Neuronal stem cell (in vitro differentiated cells): ENCODE results near the gene SHC3.

Experiments used
- DNase-seq: peaks from one replicate; pipeline ENCODE4 v3.0.0-alpha.2; 2013; ENCODE audit warnings: low spot score
- H2AFZ ChIP-seq: one replicate; pipeline ENCODE4 v1.6.1; 2013; ENCODE audit warnings: mild to moderate bottlenecking, low read length, inconsistent platforms
- H2AK5ac ChIP-seq: 2 replicates; pipeline ENCODE4 v1.6.1; 2013; ENCODE audit warnings: low read depth, mild to moderate bottlenecking, inconsistent platforms, low read length, moderate library complexity, mixed read lengths
- H2BK120ac ChIP-seq: 2 replicates; pipeline ENCODE4 v1.6.1; 2013; ENCODE audit warnings: low read depth, mild to moderate bottlenecking, inconsistent platforms, low read length, moderate library complexity, mixed read lengths
- H2BK12ac ChIP-seq: one replicate; pipeline ENCODE4 v1.6.1; 2013; ENCODE audit warnings: low read length, inconsistent platforms
- H2BK15ac ChIP-seq: 2 replicates; pipeline ENCODE4 v1.6.1; 2013; ENCODE audit warnings: mild to moderate bottlenecking, low read length, inconsistent platforms, mixed read lengths
- H2BK5ac ChIP-seq: one replicate; pipeline ENCODE4 v1.6.1; 2013; ENCODE audit warnings: inconsistent platforms, mild to moderate bottlenecking, low read length, moderate library complexity
- H3K14ac ChIP-seq: one replicate; pipeline ENCODE4 v1.6.1; 2013; ENCODE audit warnings: low read length, inconsistent platforms
- H3K18ac ChIP-seq: 2 replicates; pipeline ENCODE4 v1.6.1; 2013; ENCODE audit warnings: low read length, inconsistent platforms
- H3K23ac ChIP-seq: 2 replicates; pipeline ENCODE4 v1.6.1; 2013; ENCODE audit warnings: low read depth, mild to moderate bottlenecking, mixed read lengths, low read length, inconsistent platforms; ENCODE audit not compliant: poor library complexity
- H3K27ac ChIP-seq: replicated peaks from 3 replicates; pipeline ENCODE4 v1.5.1; 2013; ENCODE audit warnings: low read length, inconsistent platforms
- H3K27me3 ChIP-seq, 3 experiments: 2 replicates each; pipeline ENCODE4 v1.6.1; 2013; ENCODE audit warnings: low read length in 3 of 3, mild to moderate bottlenecking in 2 of 3, inconsistent platforms in 1 of 3, low read depth in 1 of 3, mixed read lengths in 1 of 3, moderate library complexity in 1 of 3; ENCODE audit not compliant: control insufficient read depth in 3 of 3, insufficient read depth in 3 of 3
- H3K36me3 ChIP-seq, 2 donors: replicated peaks in 1 of 2; 2 replicates each; pipeline ENCODE4 v1.6.1; 2013; ENCODE audit warnings: low read length in 2 of 2; ENCODE audit not compliant: control insufficient read depth in 2 of 2, insufficient read depth in 2 of 2
- H3K4ac ChIP-seq: 2 replicates; pipeline ENCODE4 v1.6.1; 2013; ENCODE audit warnings: inconsistent platforms, mild to moderate bottlenecking, low read length, moderate library complexity
- H3K4me1 ChIP-seq, 2 donors: 1 replicate in 1 of 2; 2 replicates in 1 of 2; pipeline ENCODE4 v1.6.1; 2013; ENCODE audit warnings: low read length in 2 of 2, low read depth in 1 of 2; ENCODE audit not compliant: control insufficient read depth in 2 of 2, insufficient read depth in 1 of 2
- H3K4me2 ChIP-seq: one replicate; pipeline ENCODE4 v1.6.1; 2013; ENCODE audit warnings: mild to moderate bottlenecking, low read length, inconsistent platforms; ENCODE audit not compliant: insufficient read depth, poor library complexity, severe bottlenecking
- H3K4me3 ChIP-seq, 2 donors: 2 replicates each; pipeline ENCODE4 v1.5.1; 2013; ENCODE audit warnings: low read length in 2 of 2, mild to moderate bottlenecking in 2 of 2, inconsistent platforms in 1 of 2, moderate library complexity in 1 of 2
- H3K79me1 ChIP-seq: one replicate; pipeline ENCODE4 v1.6.1; 2013; ENCODE audit warnings: low read depth, mild to moderate bottlenecking, inconsistent platforms, low read length, moderate library complexity
- H3K9ac ChIP-seq: one replicate; pipeline ENCODE4 v1.6.1; 2013; ENCODE audit warnings: mild to moderate bottlenecking, low read depth, low read length, inconsistent platforms; ENCODE audit not compliant: poor library complexity
- H3K9me3 ChIP-seq, 2 donors: replicated peaks in 1 of 2; 2 replicates each; pipeline versions ENCODE3 to v1.6.1; 2013; ENCODE audit warnings: low read length in 2 of 2, mild to moderate bottlenecking in 2 of 2, inconsistent platforms in 1 of 2, low read depth in 1 of 2, mixed read lengths in 1 of 2, moderate library complexity in 1 of 2; ENCODE audit not compliant: control insufficient read depth in 2 of 2, insufficient read depth in 1 of 2
- H4K8ac ChIP-seq: one replicate; pipeline ENCODE4 v1.6.1; 2013; ENCODE audit warnings: low read depth, mild to moderate bottlenecking, inconsistent platforms, low read length, moderate library complexity
- H4K91ac ChIP-seq: one replicate; pipeline ENCODE4 v1.6.1; 2013; ENCODE audit warnings: low read length, low read depth, mild to moderate bottlenecking, inconsistent platforms; ENCODE audit not compliant: poor library complexity
- WGBS, 2 donors: extraction: QIAGEN DNeasy Blood & Tissue Kit; methylation state at CpG; one replicate each; pipeline ENCODE4 v1.1.7; 2013; ENCODE audit warnings: missing lambda C conversion rate in 2 of 2, mixed read lengths in 1 of 2; ENCODE audit not compliant: insufficient read length in 2 of 2, insufficient replicate concordance in 1 of 2; ENCODE audit errors: extremely low coverage in 2 of 2; 5-methylcytosine and 5-hydroxymethylcytosine counted together

The SHC3 gene

DNA sequence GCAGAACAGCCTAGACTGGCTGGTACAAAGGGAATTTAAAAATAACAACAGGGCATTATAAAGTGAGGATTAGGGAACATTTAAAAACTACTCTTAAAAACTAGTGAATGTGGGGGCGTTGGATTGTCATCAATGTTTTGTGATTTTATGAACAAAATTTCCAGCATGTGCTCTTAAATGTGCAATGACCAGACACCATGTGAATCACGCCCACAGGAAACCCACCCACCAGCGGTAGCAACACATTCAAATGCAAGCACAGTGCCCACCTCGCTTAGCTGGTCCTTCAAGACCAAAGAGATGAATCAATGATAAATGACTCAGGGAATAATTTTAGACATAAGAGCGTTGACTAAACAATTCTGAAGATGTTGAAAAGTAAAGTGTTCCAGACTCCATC is 146.4 kb downstream of the SHC3 start:
- H3K14ac ChIP-seq: no peak overlapping the region
- H2AK5ac ChIP-seq: no peak overlapping the region
- H3K9me3 ChIP-seq: peaks cover 0 to 32% of the 10 kb centered on the region in 2 donors
- peaks cover 2 to 85% of the 10 kb centered on the region in 2 donors for H3K36me3 ChIP-seq
- no peak overlapping the region for H3K27ac ChIP-seq
- H3K4ac ChIP-seq: no peak overlapping the region
- no peak overlapping the region for H4K8ac ChIP-seq
- H3K23ac ChIP-seq: no peak overlapping the region
- H2BK5ac ChIP-seq: no peak overlapping the region
- no peak for DNase-seq
- H2BK12ac ChIP-seq: no peak overlapping the region
- H3K4me1 ChIP-seq: no peaks in the 10 kb centered on the region
- H3K27me3 ChIP-seq: no peaks in the 10 kb centered on the region
- H2BK15ac ChIP-seq: no peak overlapping the region
- H3K79me1 ChIP-seq: no peaks in the 10 kb centered on the region
- H3K18ac ChIP-seq: no peak overlapping the region
- H3K9ac ChIP-seq: no peak overlapping the region
- WGBS, 2 donors: no CpG with 5 or more reads among the region's 5 CpGs
- no peak overlapping the region for H3K4me2 ChIP-seq
- H3K4me3 ChIP-seq: no peak overlapping the region
- no peak overlapping the region for H4K91ac ChIP-seq
- no peak overlapping the region for H2BK120ac ChIP-seq
- H2AFZ ChIP-seq: no peak overlapping the region

DNA sequence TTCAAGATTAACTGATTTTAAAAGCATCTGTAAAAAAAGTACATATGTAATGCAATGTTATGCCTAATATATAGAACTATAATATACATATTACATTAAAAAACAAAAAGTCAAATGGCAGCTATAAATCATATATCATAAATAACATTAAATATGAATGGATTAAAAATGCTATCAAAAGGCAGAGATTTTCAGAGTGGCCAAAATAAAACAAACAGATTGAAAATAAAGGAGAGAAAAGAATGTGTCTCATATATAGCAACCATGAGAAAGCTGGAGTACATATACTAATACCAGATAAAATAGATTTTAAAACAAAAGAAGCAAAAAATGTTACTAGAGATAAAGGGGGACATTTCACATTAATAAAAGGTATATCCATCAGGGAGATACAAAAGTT is 148.8 kb downstream of the SHC3 start:
- H4K8ac ChIP-seq: no peak overlapping the region
- peaks cover 2 to 85% of the 10 kb centered on the region in 2 donors for H3K36me3 ChIP-seq
- peaks cover 0 to 35% of the 10 kb centered on the region in 2 donors for H3K9me3 ChIP-seq
- no peak overlapping the region for H3K18ac ChIP-seq
- no peak overlapping the region for H2AFZ ChIP-seq
- no peak overlapping the region for H3K14ac ChIP-seq
- H3K4me3 ChIP-seq: no peak overlapping the region
- no peak for DNase-seq
- H3K4me1 ChIP-seq: no peaks in the 10 kb centered on the region
- no peaks in the 10 kb centered on the region for H3K27me3 ChIP-seq
- no peak overlapping the region for H3K4ac ChIP-seq
- no peaks in the 10 kb centered on the region for H3K79me1 ChIP-seq
- H4K91ac ChIP-seq: no peak overlapping the region
- H2BK12ac ChIP-seq: no peak overlapping the region
- no peak overlapping the region for H2BK5ac ChIP-seq
- no peak overlapping the region for H3K27ac ChIP-seq
- H3K4me2 ChIP-seq: no peak overlapping the region
- H3K9ac ChIP-seq: no peak overlapping the region
- no peak overlapping the region for H2AK5ac ChIP-seq
- no peak overlapping the region for H2BK15ac ChIP-seq
- H2BK120ac ChIP-seq: no peak overlapping the region
- no peak overlapping the region for H3K23ac ChIP-seq

DNA sequence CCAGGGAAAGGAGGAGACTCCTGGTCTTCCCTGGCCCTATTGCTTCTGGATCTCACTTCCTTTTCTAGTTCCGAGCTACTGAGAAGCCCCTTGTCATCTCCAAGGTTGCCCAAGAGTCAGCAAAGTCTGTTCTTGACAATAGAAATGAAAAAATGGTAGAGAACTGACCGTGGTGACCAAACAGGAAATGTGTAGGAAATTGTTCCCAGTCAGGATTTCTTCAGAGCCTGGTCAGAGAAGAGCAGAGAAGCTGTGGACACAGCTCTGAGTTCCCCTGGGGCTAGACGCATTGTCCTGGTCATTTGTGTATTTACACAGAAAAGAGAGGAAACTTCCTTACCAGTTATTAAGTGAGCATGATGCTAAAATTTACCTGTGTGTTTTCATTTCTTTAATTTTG is 151.7 kb downstream of the SHC3 start:
- no peak overlapping the region for H2BK5ac ChIP-seq
- no peak overlapping the region for H3K14ac ChIP-seq
- no peaks in the 10 kb centered on the region for H3K27me3 ChIP-seq
- peaks cover 4 to 10% of the 10 kb centered on the region in 2 donors for H3K4me1 ChIP-seq
- H2BK15ac ChIP-seq: no peak overlapping the region
- no peak overlapping the region for H2BK120ac ChIP-seq
- H3K4me3 ChIP-seq: no peak overlapping the region
- no peak overlapping the region for H2BK12ac ChIP-seq
- H3K4me2 ChIP-seq: no peak overlapping the region
- no peak overlapping the region for H4K8ac ChIP-seq
- H3K23ac ChIP-seq: no peak overlapping the region
- no peak overlapping the region for H2AFZ ChIP-seq
- no peak overlapping the region for H4K91ac ChIP-seq
- H2AK5ac ChIP-seq: no peak overlapping the region
- H3K4ac ChIP-seq: no peak overlapping the region
- H3K9ac ChIP-seq: no peak overlapping the region
- H3K36me3 ChIP-seq: peaks cover 2 to 72% of the 10 kb centered on the region in 2 donors
- WGBS, 2 donors: no CpG with 5 or more reads among the region's 3 CpGs
- no peaks in the 10 kb centered on the region for H3K79me1 ChIP-seq
- no peak for DNase-seq
- no peak overlapping the region for H3K27ac ChIP-seq
- peaks cover 0 to 27% of the 10 kb centered on the region in 2 donors for H3K9me3 ChIP-seq
- H3K18ac ChIP-seq: no peak overlapping the region

DNA sequence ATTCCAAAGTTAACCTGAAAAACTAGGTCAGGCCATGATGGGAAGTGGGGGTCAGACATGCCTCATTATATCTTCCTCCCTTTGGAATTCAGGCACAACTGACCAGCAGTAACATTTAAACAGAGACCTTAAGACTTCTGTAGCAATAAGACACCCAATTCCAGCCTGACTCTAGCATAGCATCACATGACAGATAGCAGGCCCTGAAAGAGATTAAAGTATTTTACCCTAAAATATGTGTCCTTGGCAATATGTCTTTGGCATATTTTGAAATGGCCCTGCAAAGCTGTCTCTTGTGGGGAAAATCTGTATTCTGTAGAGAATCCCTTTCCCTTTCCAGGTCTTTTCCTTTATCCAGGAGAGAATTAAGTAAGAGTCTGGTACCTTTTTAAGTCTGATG is 153.1 kb downstream of the SHC3 start:
- Histone ChIP-seq H3K36me3 (peaks cover 0 to 65% of the 10 kb centered on the region in 2 donors), H3K9me3 (peaks cover 0 to 19% of the 10 kb centered on the region in 2 donors), H2BK5ac (no peak overlapping the region), H3K27ac (no peak overlapping the region), H2AFZ (no peak overlapping the region), H2BK15ac (no peak overlapping the region), H3K4ac (no peak overlapping the region), H3K4me3 (no peak overlapping the region), H3K18ac (no peak overlapping the region), H3K23ac (no peak overlapping the region), H3K27me3 (no peaks in the 10 kb centered on the region), H3K9ac (no peak overlapping the region), H3K4me1 (peaks cover 4 to 15% of the 10 kb centered on the region in 2 donors), H4K91ac (no peak overlapping the region), H3K79me1 (peaks cover 1% of the 10 kb centered on the region), H2BK120ac (no peak overlapping the region), H3K14ac (no peak overlapping the region), H4K8ac (no peak overlapping the region), H2BK12ac (no peak overlapping the region), H3K4me2 (no peak overlapping the region), H2AK5ac (no peak overlapping the region)
- no peak for DNase-seq
